ENCODE results near the gene CRTC1.

CRTC1 gene

DNA sequence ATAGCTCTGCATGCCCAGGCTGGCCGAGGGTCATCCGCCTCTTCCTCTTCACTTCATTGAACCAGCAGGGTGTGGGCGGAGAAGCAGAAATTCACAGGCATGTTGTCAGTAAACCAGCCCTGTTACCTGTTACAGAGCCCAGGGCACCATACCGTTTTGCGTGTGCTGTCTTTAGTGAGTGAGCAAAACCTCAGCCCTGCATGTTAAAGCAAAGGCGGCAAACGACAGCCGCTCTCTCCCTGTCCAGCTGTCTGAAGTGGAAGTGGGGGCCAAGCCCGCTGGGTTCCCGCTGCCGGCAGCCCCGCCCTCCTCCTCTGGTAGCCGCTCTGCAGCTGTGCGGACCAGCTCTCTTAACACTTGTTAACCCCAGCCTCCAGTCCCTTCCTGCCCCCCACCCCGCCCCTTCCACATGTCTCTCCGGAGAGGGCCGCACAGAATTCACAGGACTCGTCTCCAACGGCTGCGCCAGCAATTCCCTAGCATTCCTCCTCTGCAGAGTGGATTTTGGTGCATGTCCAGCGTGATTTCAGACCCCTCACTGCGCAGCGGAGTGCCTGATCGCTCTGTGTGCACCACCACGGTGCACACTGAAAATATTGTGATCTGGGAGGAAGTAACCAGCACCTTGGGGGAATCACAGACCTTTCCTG, 34.0 kb upstream of the CRTC1 start:
- H3K4me3 ChIP-seq (ENCODE audit: low read length) = no peak overlapping the region
- H4K20me1 ChIP-seq (ENCODE audit: control insufficient read depth, insufficient read depth, low read depth, low read length) = 0 out of 2 replicates have a peak, but pooled peaks cover 7% of the 10 kb centered on the region
- no peak overlapping the region for H3K27ac ChIP-seq (ENCODE audit: low read depth, low read length)
- H3K9me3 ChIP-seq (ENCODE audit: control insufficient read depth, insufficient read depth, low read length) = no peaks in the 10 kb centered on the region
- no peaks in the 10 kb centered on the region for H3K9me2 ChIP-seq (replicated peaks; ENCODE audit: control insufficient read depth, low read length)
- TF ChIP-seq EZH2phosphoT487 (IDR thresholded peaks at IDR 0.05; ENCODE audit: borderline replicate concordance, low read length) = no peak
- TF ChIP-seq CTCF (IDR thresholded peaks at IDR 0.05; ENCODE audit: low read depth, low read length, poor library complexity, severe bottlenecking) = no peak
- peaks cover 17% of the 10 kb centered on the region for H3K79me2 ChIP-seq (ENCODE audit: control insufficient read depth, low read length)
- H3K27me3 ChIP-seq (ENCODE audit: control insufficient read depth, low read length) = no peaks in the 10 kb centered on the region
- no peaks in the 10 kb centered on the region for H3K36me3 ChIP-seq (ENCODE audit: control insufficient read depth, low read length)
- H3K4me1 ChIP-seq (ENCODE audit: control insufficient read depth, low read length) = peaks cover 1% of the 10 kb centered on the region
- no peaks in the 10 kb centered on the region for H3F3A ChIP-seq (ENCODE audit: control insufficient read depth, insufficient read depth)
- H3K4me2 ChIP-seq (ENCODE audit: low read length) = no peak overlapping the region

GRCh38 chr19:18650021-18650390, 33.5 kb upstream of the CRTC1 start:
- Histone ChIP-seq H3K79me2 (ENCODE audit: control insufficient read depth, low read length) (peaks cover 12% of the 10 kb centered on the region), H3K27me3 (ENCODE audit: control insufficient read depth, low read length) (no peaks in the 10 kb centered on the region), H3K9me2 (replicated peaks; ENCODE audit: control insufficient read depth, low read length) (no peaks in the 10 kb centered on the region), H3K4me2 (ENCODE audit: low read length) (no peak overlapping the region), H3K4me1 (ENCODE audit: control insufficient read depth, low read length) (no peaks in the 10 kb centered on the region), H3F3A (ENCODE audit: control insufficient read depth, insufficient read depth) (no peaks in the 10 kb centered on the region), H4K20me1 (ENCODE audit: control insufficient read depth, insufficient read depth, low read depth, low read length) (0 out of 2 replicates have a peak, but pooled peaks cover 3% of the 10 kb centered on the region), H3K27ac (ENCODE audit: low read depth, low read length) (no peak overlapping the region), H3K36me3 (ENCODE audit: control insufficient read depth, low read length) (no peaks in the 10 kb centered on the region), H3K4me3 (ENCODE audit: low read length) (no peak overlapping the region), H3K9me3 (ENCODE audit: control insufficient read depth, insufficient read depth, low read length) (no peaks in the 10 kb centered on the region)
- TF ChIP-seq CTCF (IDR thresholded peaks at IDR 0.05; ENCODE audit: low read depth, low read length, poor library complexity, severe bottlenecking) = no peak
- no peak for TF ChIP-seq EZH2phosphoT487 (IDR thresholded peaks at IDR 0.05; ENCODE audit: borderline replicate concordance, low read length)

GRCh38 chr19:18650468-18651041, 32.9 kb upstream of the CRTC1 start:
- Histone ChIP-seq H3K79me2 (ENCODE audit: control insufficient read depth, low read length) (peaks cover 8% of the 10 kb centered on the region), H3K9me2 (replicated peaks; ENCODE audit: control insufficient read depth, low read length) (no peaks in the 10 kb centered on the region), H4K20me1 (ENCODE audit: control insufficient read depth, insufficient read depth, low read depth, low read length) (no peaks in the 10 kb centered on the region), H3K27ac (ENCODE audit: low read depth, low read length) (no peak overlapping the region), H3K36me3 (ENCODE audit: control insufficient read depth, low read length) (no peaks in the 10 kb centered on the region), H3K4me1 (ENCODE audit: control insufficient read depth, low read length) (no peaks in the 10 kb centered on the region), H3K4me3 (ENCODE audit: low read length) (no peak overlapping the region), H3F3A (ENCODE audit: control insufficient read depth, insufficient read depth) (no peaks in the 10 kb centered on the region), H3K9me3 (ENCODE audit: control insufficient read depth, insufficient read depth, low read length) (no peaks in the 10 kb centered on the region), H3K27me3 (ENCODE audit: control insufficient read depth, low read length) (no peaks in the 10 kb centered on the region), H3K4me2 (ENCODE audit: low read length) (no peak overlapping the region)
- TF ChIP-seq EZH2phosphoT487 (IDR thresholded peaks at IDR 0.05; ENCODE audit: borderline replicate concordance, low read length) (no peak), CTCF (IDR thresholded peaks at IDR 0.05; ENCODE audit: low read depth, low read length, poor library complexity, severe bottlenecking) (no peak)

All from DOHH2 (cell line).